Activated CD4-positive, alpha-beta T cell treated with anti-CD3 and anti-CD28 coated beads for 48 hours (primary cell): ENCODE data around the gene GLIPR2.
"Not testable (repeated sequence)": the region's sequence is repeated elsewhere in the genome, so short reads cannot be mapped to it uniquely, and the experiment has no call there.

ENCODE experiments used
- DNase-seq: peaks from one replicate; pipeline ENCODE4 v3.0.0-alpha.2; 2020

The GLIPR2 gene

GRCh38 chr9:36145970-36146369, 9.4 kb downstream of the GLIPR2 start:
- no peak for DNase-seq

GRCh38 chr9:36146651-36147050, 10.1 kb downstream of the GLIPR2 start:
- no peak for DNase-seq

- DNase-seq = no peak
Measured at GRCh38 chr9:36147441-36148175, 11.1 kb downstream of the GLIPR2 start.

GRCh38 chr9:36148311-36149051, 11.9 kb downstream of the GLIPR2 start:
- peak; percentile 78 for DNase-seq

GRCh38 chr9:36149197-36149596, 12.7 kb downstream of the GLIPR2 start:
- no peak for DNase-seq

- DNase-seq = no peak
Measured at GRCh38 chr9:36150574-36151315, 14.2 kb downstream of the GLIPR2 start.

GRCh38 chr9:36151316-36152210, 15.0 kb downstream of the GLIPR2 start:
- peak; percentile 90 for DNase-seq

GRCh38 chr9:36152741-36153438, 16.4 kb downstream of the GLIPR2 start:
- DNase-seq = no peak

- DNase-seq = no peak
Measured at GRCh38 chr9:36153746-36154145, 17.2 kb downstream of the GLIPR2 start.

- no peak for DNase-seq
Measured at GRCh38 chr9:36154331-36154952, 17.9 kb downstream of the GLIPR2 start.

GRCh38 chr9:36156116-36156515, 19.6 kb downstream of the GLIPR2 start:
- no peak for DNase-seq

- no peak for DNase-seq
Measured at GRCh38 chr9:36158122-36158521, 21.6 kb downstream of the GLIPR2 start.

GRCh38 chr9:36158917-36159316, 22.4 kb downstream of the GLIPR2 start:
- no peak for DNase-seq

- DNase-seq = not testable (repeated sequence)
Measured at GRCh38 chr9:36159509-36159908, 23.0 kb downstream of the GLIPR2 start.

GRCh38 chr9:36160126-36160525, 23.6 kb downstream of the GLIPR2 start:
- DNase-seq = not testable (repeated sequence)

- no peak for DNase-seq
Measured at GRCh38 chr9:36161187-36161586, 24.7 kb downstream of the GLIPR2 start.

- no peak for DNase-seq
Measured at GRCh38 chr9:36162211-36162738, 25.7 kb downstream of the GLIPR2 start.

GRCh38 chr9:36163049-36163785, 26.7 kb downstream of the GLIPR2 start:
- no peak for DNase-seq

GRCh38 chr9:36163786-36164170, 27.2 kb downstream of the GLIPR2 start:
- DNase-seq = no peak

- no peak for DNase-seq
Measured at GRCh38 chr9:36164372-36164771, 27.8 kb downstream of the GLIPR2 start.
